Stimulated activated CD4-positive, alpha-beta T cell treated with anti-CD3 and anti-CD28 coated beads, Interleukin-15, amount 100 ng/mL, for 1 hour (primary cell): ENCODE data around the gene AP2S1.
"Not testable (repeated sequence)": the region's sequence is repeated elsewhere in the genome, so short reads cannot be mapped to it uniquely, and the experiment has no call there.

ENCODE experiments used
- DNase-seq, 2 donors: peaks; one replicate each; pipeline ENCODE4 v3.0.0-alpha.2; 2020; ENCODE audit warnings: low read depth in 1 of 2, low spot score in 1 of 2

AP2S1 gene

GRCh38 chr19:46868025-46868802 lies 17.6 kb upstream of the AP2S1 start:
- DNase-seq, result no peak

- DNase-seq, result no peak
Observed at GRCh38 chr19:46867170-46867569, 16.5 kb upstream of the AP2S1 start.

GRCh38 chr19:46866407-46867136 lies 15.9 kb upstream of the AP2S1 start:
- no peak for DNase-seq

GRCh38 chr19:46863818-46864629 lies 13.4 kb upstream of the AP2S1 start:
- DNase-seq, result no peak

GRCh38 chr19:46862974-46863632 lies 12.5 kb upstream of the AP2S1 start:
- DNase-seq, result no peak

- DNase-seq, result no peak
Observed at GRCh38 chr19:46862503-46862834, 11.8 kb upstream of the AP2S1 start.

GRCh38 chr19:46861691-46862502 lies 11.3 kb upstream of the AP2S1 start:
- DNase-seq, result no peak

- DNase-seq, result no peak
Observed at GRCh38 chr19:46860846-46861690, 10.4 kb upstream of the AP2S1 start, which contains the start of gene ARHGAP35. ARHGAP35 (plus strand) TSS chr19:46860997; CDS start chr19:46918676, 57,679 bp downstream.

- DNase-seq, result peak; percentile 83 to 89
Observed at GRCh38 chr19:46860125-46860845, 9.6 kb upstream of the AP2S1 start.

- DNase-seq, result no peak
Observed at GRCh38 chr19:46859637-46860124, 9.0 kb upstream of the AP2S1 start.

GRCh38 chr19:46856062-46857022 lies 5.7 kb upstream of the AP2S1 start:
- peak; percentile 81 to 85 for DNase-seq

GRCh38 chr19:46854698-46855097 lies 4.1 kb upstream of the AP2S1 start:
- not testable (repeated sequence) for DNase-seq

GRCh38 chr19:46852830-46853229 lies 2.2 kb upstream of the AP2S1 start:
- no peak for DNase-seq

GRCh38 chr19:46849610-46850009 lies 1.0 kb downstream of the AP2S1 start:
- DNase-seq, result no peak

GRCh38 chr19:46848389-46848788 lies 2.3 kb downstream of the AP2S1 start:
- DNase-seq, result no peak

GRCh38 chr19:46847528-46847927 lies 3.1 kb downstream of the AP2S1 start:
- no peak for DNase-seq

- no peak for DNase-seq
Observed at GRCh38 chr19:46845959-46846459, 4.6 kb downstream of the AP2S1 start.
